Heart right ventricle (tissue), 16 donors: ENCODE measurements around the gene CEP164. TPM values are rescaled to one million over a fixed set of nuclear protein-coding genes. Genes with fewer than 3 reads are reported as not detected.

ENCODE experiments used
- ATAC-seq, 8 donors: fragments of 200-7000 bp; cut with Tn5 transposase; one replicate each; pipeline ENCODE4 v1.9.1; 2020; ENCODE audit warnings: mild to moderate bottlenecking in 8 of 8, moderate library complexity in 8 of 8, moderate number of reproducible peaks in 1 of 8
- DNase-seq, 2 donors: peaks; one replicate each; pipeline ENCODE4 v3.0.0-alpha.2; 2020
- H3K27ac ChIP-seq, 10 donors: fragments of 200-600 bp; sonication (generic) in 2 of 10; one replicate each; pipeline versions ENCODE4 v1.5.0 to v1.8.0; 2020 to 2022; ENCODE audit warnings: mild to moderate bottlenecking in 3 of 10
- H3K27me3 ChIP-seq, 7 donors: fragments of 200-600 bp; one replicate each; pipeline ENCODE4 v1.8.0; 2021 to 2022; ENCODE audit warnings: mild to moderate bottlenecking in 2 of 7
- H3K36me3 ChIP-seq, 9 donors: fragments of 200-600 bp; sonication (generic) in 1 of 9; one replicate each; pipeline versions ENCODE4 v1.5.0 to v1.8.0; 2020 to 2022; ENCODE audit warnings: mild to moderate bottlenecking in 2 of 9
- H3K4me1 ChIP-seq, 9 donors: fragments of 200-600 bp; sonication (generic) in 1 of 9; one replicate each; pipeline versions ENCODE4 v1.5.0 to v1.8.0; 2020 to 2022; ENCODE audit warnings: mild to moderate bottlenecking in 4 of 9
- H3K4me3 ChIP-seq, 10 donors: fragments of 200-600 bp; sonication (generic) in 2 of 10; one replicate each; pipeline versions ENCODE4 v1.5.0 to v1.8.0; 2020 to 2022; ENCODE audit warnings: mild to moderate bottlenecking in 7 of 10, moderate library complexity in 2 of 10
- H3K9me3 ChIP-seq, 11 donors: fragments of 200-600 bp in 10 of 11; sonication (generic) in 2 of 11; one replicate each; pipeline versions ENCODE4 v1.5.0 to v1.8.0; 2013 to 2022; ENCODE audit warnings: mild to moderate bottlenecking in 2 of 11, control low read depth in 1 of 11, moderate library complexity in 1 of 11
- WGBS, 2 donors: extraction: QIAGEN DNeasy Blood & Tissue Kit; methylation state at CpG; one replicate each; pipeline ENCODE4 v1.1.7; 2013; ENCODE audit warnings: inconsistent platforms in 1 of 2; 5-methylcytosine and 5-hydroxymethylcytosine counted together
- intact Hi-C, 10 donors: fragments of 100-400 bp; cut with DNase I; formaldehyde crosslinking; loops; one replicate each; pipeline versions ENCODE4 v1.11.1 to v1.14.2; 2022
- polyA plus RNA-seq, 2 donors: library from polyadenylated mRNA; stranded (reverse); fragments of 200-250 nt; gene quantifications; one replicate each; pipeline ENCODE4 v1.2.3, GENCODE V29; 2013
- total RNA-seq, 10 donors: library from RNA; stranded (reverse); fragmentation: NEBNext Ultra II Directional in 3 of 10; extraction: Animal tissue kit (Norgen Biotek cat#: 25700) in 3 of 10; gene quantifications; one replicate each; pipeline versions ENCODE4 v1.2.1 to v1.2.4, GENCODE V29; 2021 to 2023
- TF ChIP-seq, protein P1 (sequence below), 9 donors: fragments of 200-600 bp; sonication (generic) in 2 of 9; IDR thresholded peaks; one replicate each; pipeline versions ENCODE4 v1.5.0 to v1.8.0; 2021 to 2022; ENCODE audit warnings: antibody characterized with exemption in 9 of 9, mild to moderate bottlenecking in 5 of 9, moderate library complexity in 1 of 9
- donor health status: Arrhythmogenic right ventricular cardiomyopathy.
- donor health status: ischemic (EF 13 %, LVEDD 7.1; RV severe dilation, severe dysfunction).
- donor health status: healthy with polysubstance abuse.
- donor health status: DM: no; HTN: yes; CAD: no.
- donor health status: DM: no; HTN: no; CAD: no.
- donor health status: ischemic (EF 25% LVEDD 6.9; RV normal size, moderate dysfunction).
- donor health status: ischemic (EF 25% LVEDD 5.7; RV mildly dilated, moderate dysfunction).
- donor health status: healthy.
- donor health status: DM: yes; HTN: yes; CAD: no.
- donor health status: Ischemic cardiomyopathy.
- donor health status: ischemic (EF 35%, LVEDD 5.7; RV mildly dilated, moderate dysfunction).
- donor health status: nonischemic (EF 11% LVEDD 7.7; RV severe dilation, severe dysfunction).
- donor health status: DM: yes; HTN: yes; CAD: no.
- donor health status: PGD.
- donor health status: ischemic (EF 29% LVEDD 5.4; RV normal size, mild dysfunction).
- donor health status: nonischemic (EF 23%, LVEDD 6.1; RV moderate dilation, normal function).

Gene CEP164
- total and polyA plus RNA-seq, 12 donors = 3.5 to 17.9 (median 6.6) TPM

DNA sequence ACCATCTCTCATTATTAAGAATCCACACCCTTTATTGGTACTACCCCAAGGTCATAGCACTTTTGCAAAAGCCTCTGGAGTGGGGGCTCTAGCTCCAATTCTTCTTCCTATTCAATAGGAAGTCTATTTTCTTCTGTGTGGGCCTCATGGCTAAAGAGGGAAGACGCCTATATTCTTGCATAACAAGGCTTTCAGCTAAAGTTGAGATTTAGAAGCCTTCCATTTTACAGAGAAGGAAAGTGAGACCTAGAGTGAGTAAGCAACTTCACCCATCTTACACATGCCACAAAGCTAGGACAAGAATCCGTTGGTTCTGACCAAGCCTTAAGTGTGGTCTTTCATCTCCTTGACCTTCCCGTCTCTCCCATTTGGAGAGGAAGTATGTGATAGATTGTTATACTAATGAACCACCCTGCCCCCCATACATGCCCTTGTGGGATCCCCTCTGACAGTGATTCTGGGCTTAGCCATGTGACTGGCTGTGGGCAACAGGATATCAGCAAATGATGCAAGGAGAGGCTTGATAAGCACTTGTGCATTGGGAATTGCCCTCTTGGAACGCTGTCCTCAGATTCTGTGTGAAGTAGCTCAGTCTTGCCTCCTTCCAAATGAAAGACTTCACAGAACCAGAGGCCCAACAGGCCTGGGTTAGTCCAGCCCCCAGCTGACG, 23.9 kb upstream of the CEP164 start:
- 70 to 74% methylated on average over 5 of the region's 5 CpGs for WGBS, 2 donors

DNA sequence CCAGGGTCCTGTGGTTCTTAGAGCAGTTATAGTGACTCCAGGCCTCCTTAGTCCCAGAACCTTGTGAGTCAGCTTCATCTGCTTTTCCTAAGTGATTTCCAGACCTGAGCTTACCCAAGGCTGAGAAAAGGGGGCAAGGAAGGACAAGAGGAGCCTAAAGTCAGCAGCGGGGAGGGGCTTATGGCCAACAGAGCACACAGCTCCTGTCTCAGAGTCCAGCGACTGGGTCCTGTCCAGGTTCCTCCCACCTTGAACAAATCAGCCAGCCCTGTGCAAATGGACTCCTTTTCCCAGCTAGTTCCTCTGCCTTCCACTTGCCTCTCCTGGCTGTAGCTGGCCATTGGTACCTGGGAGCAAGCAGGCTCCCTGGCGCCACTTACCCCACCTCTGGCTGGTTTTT, 22.5 kb upstream of the CEP164 start:
- no peaks in the 10 kb centered on the region for H3K27me3 ChIP-seq
- no peak for DNase-seq
- H3K36me3 ChIP-seq = peaks cover 0 to 7% (median 0%) of the 10 kb centered on the region in 9 donors
- no peak overlapping the region for H3K4me3 ChIP-seq
- H3K9me3 ChIP-seq = no peaks in the 10 kb centered on the region
- WGBS, 2 donors = 95 to 96% methylated on average over 3 of the region's 3 CpGs
- intact Hi-C loops = no loop called here
- H3K4me1 ChIP-seq = peaks cover 0 to 14% (median 8%) of the 10 kb centered on the region in 9 donors
- TF ChIP-seq, protein P1, sequence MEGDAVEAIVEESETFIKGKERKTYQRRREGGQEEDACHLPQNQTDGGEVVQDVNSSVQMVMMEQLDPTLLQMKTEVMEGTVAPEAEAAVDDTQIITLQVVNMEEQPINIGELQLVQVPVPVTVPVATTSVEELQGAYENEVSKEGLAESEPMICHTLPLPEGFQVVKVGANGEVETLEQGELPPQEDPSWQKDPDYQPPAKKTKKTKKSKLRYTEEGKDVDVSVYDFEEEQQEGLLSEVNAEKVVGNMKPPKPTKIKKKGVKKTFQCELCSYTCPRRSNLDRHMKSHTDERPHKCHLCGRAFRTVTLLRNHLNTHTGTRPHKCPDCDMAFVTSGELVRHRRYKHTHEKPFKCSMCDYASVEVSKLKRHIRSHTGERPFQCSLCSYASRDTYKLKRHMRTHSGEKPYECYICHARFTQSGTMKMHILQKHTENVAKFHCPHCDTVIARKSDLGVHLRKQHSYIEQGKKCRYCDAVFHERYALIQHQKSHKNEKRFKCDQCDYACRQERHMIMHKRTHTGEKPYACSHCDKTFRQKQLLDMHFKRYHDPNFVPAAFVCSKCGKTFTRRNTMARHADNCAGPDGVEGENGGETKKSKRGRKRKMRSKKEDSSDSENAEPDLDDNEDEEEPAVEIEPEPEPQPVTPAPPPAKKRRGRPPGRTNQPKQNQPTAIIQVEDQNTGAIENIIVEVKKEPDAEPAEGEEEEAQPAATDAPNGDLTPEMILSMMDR (IDR thresholded peaks at IDR 0.05) = no peak
- H3K27ac ChIP-seq = no peak overlapping the region
- ATAC-seq = no peak

More for the DNA sequence above, 23.9 kb upstream of the CEP164 start:
- H3K4me3 ChIP-seq = no peak overlapping the region
- no peaks in the 10 kb centered on the region for H3K9me3 ChIP-seq
- DNase-seq (no peak), ATAC-seq (no peak)
- no peaks in the 10 kb centered on the region for H3K27me3 ChIP-seq
- intact Hi-C loops = no loop called here
- TF ChIP-seq, protein P1 (IDR thresholded peaks at IDR 0.05) = no peak
- peaks cover 3 to 24% (median 15%) of the 10 kb centered on the region in 9 donors for H3K4me1 ChIP-seq
- peaks cover 0 to 7% (median 0%) of the 10 kb centered on the region in 9 donors for H3K36me3 ChIP-seq
- no peak overlapping the region for H3K27ac ChIP-seq

GRCh38 chr11:117309310-117309709, 18.3 kb upstream of the CEP164 start:
- DNase-seq (no peak), ATAC-seq (no peak)
- intact Hi-C loops = no loop called here
- Histone ChIP-seq H3K27ac (no peak overlapping the region), H3K27me3 (no peaks in the 10 kb centered on the region), H3K4me3 (no peak overlapping the region), H3K36me3 (peaks cover 0 to 11% (median 0%) of the 10 kb centered on the region in 9 donors), H3K9me3 (no peaks in the 10 kb centered on the region), H3K4me1 (peaks cover 0 to 15% (median 2%) of the 10 kb centered on the region in 9 donors)
- TF ChIP-seq, protein P1 (IDR thresholded peaks at IDR 0.05) = no peak
- 89 to 93% methylated on average over 7 of the region's 7 CpGs for WGBS, 2 donors

DNA sequence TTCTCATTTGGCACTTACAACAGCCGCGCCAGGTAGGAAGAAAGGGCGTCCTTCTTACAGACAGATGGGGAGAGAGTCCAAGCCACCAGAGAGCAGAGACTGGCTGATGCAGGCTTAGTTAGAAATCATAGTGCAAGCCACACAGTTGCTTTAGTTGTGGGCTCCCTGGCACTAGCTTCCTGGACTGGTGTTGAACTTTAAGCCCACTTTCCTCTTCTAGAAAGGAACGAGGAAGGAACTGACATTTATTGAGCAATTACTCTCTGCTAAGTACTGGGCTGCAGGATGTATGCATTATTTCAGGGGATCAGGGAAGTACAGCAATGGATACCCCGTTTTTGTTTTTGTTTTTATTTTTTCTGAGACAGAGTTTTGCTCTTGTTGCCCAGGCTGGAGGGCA, 14.6 kb upstream of the CEP164 start:
- Histone ChIP-seq H3K27me3 (peaks cover 0 to 8% (median 0%) of the 10 kb centered on the region in 7 donors), H3K9me3 (no peaks in the 10 kb centered on the region), H3K4me3 (no peak overlapping the region), H3K4me1 (peaks cover 11 to 37% (median 22%) of the 10 kb centered on the region in 9 donors), H3K36me3 (peaks cover 0 to 6% (median 0%) of the 10 kb centered on the region in 9 donors), H3K27ac (no peak overlapping the region)
- DNase-seq (no peak), ATAC-seq (no peak)
- intact Hi-C loops = loop anchor here in 1 of 10 donors (10.0 kb wide), 1 partner anchor 78 kb away; the partner anchor contains the start of genes PCSK7 and RNF214
- WGBS, 2 donors = 82 to 89% methylated on average over 5 of the region's 5 CpGs
- TF ChIP-seq, protein P1 (IDR thresholded peaks at IDR 0.05) = no peak
